GM19397 (cell line): ENCODE measurements around the gene RTRAF.

Experiments used
- ATAC-seq: cut with Tn5 transposase; IDR thresholded peaks from one replicate; pipeline ENCODE4 v1.9.1; 2021; ENCODE audit warnings: mild to moderate bottlenecking, moderate library complexity; ENCODE audit not compliant: unreplicated experiment

Gene RTRAF

GRCh38 chr14:51989293-51990234 lies at the start of gene RTRAF:
RTRAF (plus strand) TSS chr14:51989546; CDS start chr14:51989640, 94 bp downstream.
- ATAC-seq = peak; percentile 98

- no peak for ATAC-seq
Measured at GRCh38 chr14:51939755-51940301, 49.5 kb upstream of the RTRAF start.

- ATAC-seq = no peak
Measured at GRCh38 chr14:51942971-51943370, 46.4 kb upstream of the RTRAF start.

GRCh38 chr14:51950007-51950406 lies 39.3 kb upstream of the RTRAF start:
- no peak for ATAC-seq

GRCh38 chr14:51951656-51952055 lies 37.7 kb upstream of the RTRAF start:
- no peak for ATAC-seq

GRCh38 chr14:51954031-51954430 lies 35.3 kb upstream of the RTRAF start:
- no peak for ATAC-seq

- ATAC-seq = no peak
Measured at GRCh38 chr14:51954657-51955056, 34.7 kb upstream of the RTRAF start.

- ATAC-seq = no peak
Measured at GRCh38 chr14:51957950-51958349, 31.4 kb upstream of the RTRAF start.

- no peak for ATAC-seq
Measured at GRCh38 chr14:51959928-51960327, 29.4 kb upstream of the RTRAF start.

- ATAC-seq = no peak
Measured at GRCh38 chr14:51960866-51961265, 28.5 kb upstream of the RTRAF start.

- ATAC-seq = no peak
Measured at GRCh38 chr14:51962711-51963110, 26.6 kb upstream of the RTRAF start.

GRCh38 chr14:51963286-51963685 lies 26.1 kb upstream of the RTRAF start:
- ATAC-seq = no peak

- ATAC-seq = no peak
Measured at GRCh38 chr14:51967521-51967920, 21.8 kb upstream of the RTRAF start.

GRCh38 chr14:51969852-51970540 lies 19.4 kb upstream of the RTRAF start:
- no peak for ATAC-seq

- ATAC-seq = no peak
Measured at GRCh38 chr14:51972566-51972965, 16.8 kb upstream of the RTRAF start.

GRCh38 chr14:51977075-51977474 lies 12.3 kb upstream of the RTRAF start:
- ATAC-seq = no peak

- no peak for ATAC-seq
Measured at GRCh38 chr14:51978681-51979085, 10.7 kb upstream of the RTRAF start.

- no peak for ATAC-seq
Measured at GRCh38 chr14:51979088-51979709, 10.1 kb upstream of the RTRAF start.

GRCh38 chr14:51981218-51981854 lies 8.0 kb upstream of the RTRAF start:
- no peak for ATAC-seq

GRCh38 chr14:51988221-51988620 lies 1.1 kb upstream of the RTRAF start:
- ATAC-seq = no peak

GRCh38 chr14:51990488-51990887 lies 1.1 kb downstream of the RTRAF start:
- ATAC-seq = no peak
